RWPE2 (cell line): ENCODE data around the gene ARPC1A.

Experiments used
- ATAC-seq: fragments of 200-7000 bp; cut with Tn5 transposase; 3 replicates; pipeline ENCODE4 v1.9.1; 2021; ENCODE audit warnings: low read depth
- DNase-seq: peaks from one replicate; pipeline ENCODE4 v3.0.0-alpha.2; 2020; ENCODE audit warnings: low spot score
- H3K27ac ChIP-seq: fragments of 450-650 bp; 2 replicates; pipeline ENCODE4 v1.5.1; 2017; ENCODE audit warnings: mild to moderate bottlenecking; ENCODE audit not compliant: poor library complexity, severe bottlenecking
- H3K27me3 ChIP-seq: fragments of 250-450 bp; sonication (Bioruptor Pico); 2 replicates; pipeline ENCODE4 v1.5.1; 2021; ENCODE audit warnings: mild to moderate bottlenecking, moderate library complexity; ENCODE audit not compliant: insufficient read depth, poor library complexity, severe bottlenecking
- H3K36me3 ChIP-seq: fragments of 250-450 bp; sonication (Bioruptor Pico); 2 replicates; pipeline ENCODE4 v1.5.1; 2020; ENCODE audit warnings: low read depth, mild to moderate bottlenecking, moderate library complexity
- H3K4me1 ChIP-seq: fragments of 250-450 bp; sonication (Bioruptor Pico); 2 replicates; pipeline ENCODE4 v1.5.1; 2021; ENCODE audit warnings: mild to moderate bottlenecking, moderate library complexity; ENCODE audit not compliant: insufficient read depth, poor library complexity, severe bottlenecking
- H3K4me3 ChIP-seq: fragments of 250-450 bp; sonication (Bioruptor Pico); 2 replicates; pipeline ENCODE4 v1.5.1; 2021; ENCODE audit warnings: mild to moderate bottlenecking, moderate library complexity; ENCODE audit not compliant: severe bottlenecking
- H3K9me3 ChIP-seq: fragments of 250-450 bp; sonication (Bioruptor Pico); 2 replicates; pipeline ENCODE4 v1.5.1; 2021; ENCODE audit warnings: mild to moderate bottlenecking, moderate library complexity; ENCODE audit not compliant: severe bottlenecking
- TF ChIP-seq, protein P1 (sequence below): fragments of 450-650 bp; IDR thresholded peaks from one replicate; pipeline ENCODE4 v1.5.1; 2017; ENCODE audit warnings: mild to moderate bottlenecking, moderate library complexity; ENCODE audit not compliant: poor library complexity, severe bottlenecking

Gene ARPC1A

DNA sequence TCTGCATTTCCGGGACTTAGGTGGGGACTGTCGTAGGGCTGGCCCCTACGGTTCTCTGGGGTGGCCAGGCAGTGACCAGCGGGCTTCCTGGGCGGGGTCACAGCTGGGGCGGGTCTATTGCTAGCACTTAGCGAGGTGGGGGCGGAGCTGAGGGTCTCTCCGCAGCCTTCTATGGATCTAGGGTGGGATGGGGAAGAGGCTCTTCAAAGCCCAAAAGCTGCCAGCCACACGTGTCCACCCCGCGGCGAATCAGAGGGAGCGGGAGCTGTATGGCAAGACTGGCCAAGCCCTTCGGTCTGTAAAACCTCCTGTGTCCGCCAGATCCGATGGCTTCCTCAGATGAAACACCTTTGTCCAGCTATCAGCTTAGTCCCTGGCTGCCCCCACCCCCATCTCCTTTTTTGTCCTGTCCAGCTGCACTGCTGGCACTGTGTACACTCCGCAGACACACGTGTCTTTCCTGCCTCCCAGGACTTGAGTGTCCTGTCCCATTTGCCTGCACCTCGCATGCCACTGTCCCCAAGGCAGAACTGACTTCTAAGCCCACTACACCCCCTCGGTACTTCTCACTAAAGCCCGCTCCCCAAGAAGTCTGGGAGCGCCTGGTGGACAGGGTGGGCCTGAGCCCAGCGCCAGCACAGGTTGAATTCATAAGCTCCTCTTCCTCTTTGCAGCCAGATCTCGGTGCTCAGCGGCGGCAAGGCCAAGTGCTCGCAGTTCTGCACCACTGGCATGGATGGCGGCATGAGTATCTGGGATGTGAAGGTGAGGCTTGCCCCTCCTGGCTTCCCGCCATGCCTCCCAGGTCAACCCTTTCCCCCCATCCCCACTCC, 67.9 kb downstream of the ARPC1A start:
- Histone ChIP-seq H3K9me3 (no peaks in the 10 kb centered on the region), H3K4me1 (no peaks in the 10 kb centered on the region), H3K27me3 (no peaks in the 10 kb centered on the region), H3K27ac (peak overlapping the region; percentile 13), H3K4me3 (peak overlapping the region; percentile 28), H3K36me3 (peaks cover 84% of the 10 kb centered on the region)
- DNase-seq (no peak), ATAC-seq (no peak; the same call in 2 of the 3 replicates)
- TF ChIP-seq, protein P1, sequence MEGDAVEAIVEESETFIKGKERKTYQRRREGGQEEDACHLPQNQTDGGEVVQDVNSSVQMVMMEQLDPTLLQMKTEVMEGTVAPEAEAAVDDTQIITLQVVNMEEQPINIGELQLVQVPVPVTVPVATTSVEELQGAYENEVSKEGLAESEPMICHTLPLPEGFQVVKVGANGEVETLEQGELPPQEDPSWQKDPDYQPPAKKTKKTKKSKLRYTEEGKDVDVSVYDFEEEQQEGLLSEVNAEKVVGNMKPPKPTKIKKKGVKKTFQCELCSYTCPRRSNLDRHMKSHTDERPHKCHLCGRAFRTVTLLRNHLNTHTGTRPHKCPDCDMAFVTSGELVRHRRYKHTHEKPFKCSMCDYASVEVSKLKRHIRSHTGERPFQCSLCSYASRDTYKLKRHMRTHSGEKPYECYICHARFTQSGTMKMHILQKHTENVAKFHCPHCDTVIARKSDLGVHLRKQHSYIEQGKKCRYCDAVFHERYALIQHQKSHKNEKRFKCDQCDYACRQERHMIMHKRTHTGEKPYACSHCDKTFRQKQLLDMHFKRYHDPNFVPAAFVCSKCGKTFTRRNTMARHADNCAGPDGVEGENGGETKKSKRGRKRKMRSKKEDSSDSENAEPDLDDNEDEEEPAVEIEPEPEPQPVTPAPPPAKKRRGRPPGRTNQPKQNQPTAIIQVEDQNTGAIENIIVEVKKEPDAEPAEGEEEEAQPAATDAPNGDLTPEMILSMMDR: no peak

DNA sequence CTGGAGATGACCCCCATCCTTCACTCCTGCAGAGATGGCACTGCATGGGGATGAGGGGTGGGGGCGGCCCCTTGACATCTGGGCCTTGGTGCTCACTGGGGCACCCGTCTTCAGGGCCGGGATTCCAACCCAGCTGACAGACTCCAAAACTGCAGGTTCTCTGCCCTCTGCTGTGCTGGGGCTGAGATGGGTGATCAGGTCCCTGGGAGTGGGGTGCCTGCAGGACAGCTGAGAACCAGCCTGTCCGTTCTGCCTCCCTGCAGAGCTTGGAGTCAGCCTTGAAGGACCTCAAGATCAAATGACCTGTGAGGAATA, 68.4 kb downstream of the ARPC1A start:
- no peak for DNase-seq
- no peak for ATAC-seq
- Histone ChIP-seq H3K27me3 (no peaks in the 10 kb centered on the region), H3K36me3 (peaks cover 84% of the 10 kb centered on the region), H3K9me3 (no peaks in the 10 kb centered on the region), H3K4me3 (no peak overlapping the region), H3K27ac (no peak overlapping the region), H3K4me1 (no peaks in the 10 kb centered on the region)
- TF ChIP-seq, protein P1: no peak

DNA sequence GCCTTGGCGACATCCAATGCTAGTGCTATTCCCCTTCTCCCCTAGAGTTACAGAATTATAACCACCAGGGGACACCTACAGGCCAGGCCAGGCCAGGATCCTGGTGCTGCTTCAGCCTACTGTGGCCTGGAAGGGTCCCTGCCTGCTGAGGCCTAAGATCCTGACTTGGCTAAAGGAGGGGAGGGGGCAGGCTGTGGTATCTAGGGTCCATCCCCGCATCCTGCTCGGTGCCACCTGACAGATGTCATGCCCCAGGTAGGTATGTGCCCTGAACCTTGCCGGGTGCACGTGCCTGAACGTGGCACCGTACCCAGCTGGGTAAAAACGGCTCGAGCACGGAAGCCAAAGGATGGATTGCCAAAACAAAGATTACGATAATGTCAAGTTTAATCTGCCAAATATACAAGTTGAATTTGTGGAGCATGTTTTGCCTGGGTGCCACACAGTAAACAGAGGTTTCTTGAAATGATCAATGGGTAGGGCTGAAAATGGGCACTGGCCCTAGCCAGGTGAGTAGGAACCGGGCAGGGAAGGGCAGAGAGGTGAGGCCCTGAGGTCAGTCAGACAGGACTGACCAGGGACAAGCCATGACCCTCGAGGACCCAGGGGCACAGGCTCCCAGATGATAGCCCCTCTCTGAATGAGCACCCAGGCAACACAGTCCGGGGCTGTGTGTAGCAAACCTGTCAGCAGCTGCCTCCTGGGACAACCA, 70.1 kb downstream of the ARPC1A start:
- Histone ChIP-seq H3K9me3 (no peaks in the 10 kb centered on the region), H3K27me3 (no peaks in the 10 kb centered on the region), H3K36me3 (peaks cover 86% of the 10 kb centered on the region), H3K4me3 (no peak overlapping the region), H3K27ac (no peak overlapping the region), H3K4me1 (no peaks in the 10 kb centered on the region)
- DNase-seq: no peak
- ATAC-seq: no peak
- TF ChIP-seq, protein P1: no peak

DNA sequence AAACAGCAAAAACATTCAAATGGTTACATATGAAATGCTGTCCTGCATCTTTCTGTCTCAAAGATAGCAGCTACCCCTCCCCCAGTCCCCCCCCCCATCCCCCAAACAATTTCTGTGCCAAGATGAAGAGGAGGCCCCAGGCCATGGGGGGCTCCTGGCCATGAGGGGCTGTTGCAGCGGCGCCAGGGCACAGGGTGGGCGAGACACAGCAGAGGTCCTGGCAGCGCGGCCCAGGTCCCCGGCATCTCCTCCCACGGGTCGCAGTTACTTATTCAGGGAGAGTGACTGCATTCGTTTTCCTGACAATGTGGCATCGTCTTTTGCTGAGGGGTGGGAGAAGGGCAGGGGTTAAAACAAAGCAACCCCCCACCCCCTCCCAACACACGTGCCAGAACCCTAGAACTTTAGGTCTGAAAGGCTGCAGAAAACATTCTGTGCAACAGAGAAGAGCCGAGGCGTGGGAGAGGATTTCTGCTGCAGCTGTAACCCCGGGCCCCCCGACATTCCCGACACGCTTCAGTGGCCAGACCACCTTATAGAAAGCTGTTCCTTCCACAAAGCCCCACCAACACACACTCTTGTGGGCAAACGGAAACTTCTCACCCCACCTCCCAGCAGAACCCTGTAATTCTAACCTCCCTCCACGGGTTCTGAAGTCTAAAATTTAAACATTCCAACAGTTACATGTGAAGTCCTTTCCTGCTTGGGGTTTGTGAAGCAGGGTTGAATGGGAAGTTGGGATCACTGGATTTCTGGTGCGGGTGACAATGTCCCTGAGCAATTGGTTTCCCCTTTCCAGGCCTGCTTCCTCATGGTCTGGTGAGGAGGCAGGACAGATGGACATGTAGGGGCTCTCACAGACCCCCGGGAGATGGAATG, 71.0 kb downstream of the ARPC1A start:
- H3K27ac ChIP-seq: no peak overlapping the region
- H3K27me3 ChIP-seq: no peaks in the 10 kb centered on the region
- H3K36me3 ChIP-seq: peaks cover 86% of the 10 kb centered on the region
- ATAC-seq (no peak), DNase-seq (no peak)
- no peak overlapping the region for H3K4me3 ChIP-seq
- no peaks in the 10 kb centered on the region for H3K4me1 ChIP-seq
- TF ChIP-seq, protein P1: no peak
- H3K9me3 ChIP-seq: no peaks in the 10 kb centered on the region
